Renal pelvis (tissue), 4 donors: Measurements from ENCODE around the gene DNASE2B. TPM values are rescaled to one million over a fixed set of nuclear protein-coding genes. Genes with fewer than 3 reads are reported as not detected.
"Not testable (repeated sequence)": the region's sequence is repeated elsewhere in the genome, so short reads cannot be mapped to it uniquely, and the experiment has no call there.

ENCODE experiments used
- DNase-seq: peaks from one replicate; pipeline ENCODE4 v3.0.0-alpha.2; 2013
- polyA plus RNA-seq, 3 donors: library from polyadenylated mRNA; unstranded; fragments of 120-200 nt; gene quantifications; one replicate each; pipeline ENCODE4 v1.2.1, GENCODE V29; 2013; ENCODE audit not compliant: insufficient read length in 3 of 3

The DNASE2B gene
- polyA plus RNA-seq, 3 donors: 0.09 TPM; not detected in 2

- no peak for DNase-seq
Observed at GRCh38 chr1:84410328-84411095, 12.2 kb downstream of the DNASE2B start.

- DNase-seq: no peak
Observed at GRCh38 chr1:84412316-84412942, 14.1 kb downstream of the DNASE2B start.

DNA sequence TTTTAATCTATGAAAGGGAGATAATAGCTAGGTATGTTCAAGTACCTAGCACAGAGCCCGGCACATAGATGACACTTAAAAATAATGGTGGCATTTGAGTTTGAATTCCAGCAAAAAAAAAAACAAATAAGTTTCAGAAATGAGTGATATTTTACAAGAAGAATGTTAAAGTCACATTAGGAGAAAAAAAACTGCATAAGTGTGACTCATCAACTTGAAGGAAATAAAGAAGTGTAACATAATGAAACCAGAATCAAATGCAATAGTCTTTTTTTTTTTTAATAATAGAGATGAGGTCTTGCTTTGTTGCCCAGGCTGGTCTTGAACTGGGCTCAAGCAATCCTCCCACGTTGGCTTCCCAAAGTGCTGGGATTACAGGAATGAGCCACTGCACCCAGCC is 17.1 kb downstream of the DNASE2B start:
- no peak for DNase-seq

- no peak for DNase-seq
Observed at GRCh38 chr1:84422909-84423308, 24.6 kb downstream of the DNASE2B start.

GRCh38 chr1:84424513-84425149 is 26.3 kb downstream of the DNASE2B start:
- no peak for DNase-seq

DNA sequence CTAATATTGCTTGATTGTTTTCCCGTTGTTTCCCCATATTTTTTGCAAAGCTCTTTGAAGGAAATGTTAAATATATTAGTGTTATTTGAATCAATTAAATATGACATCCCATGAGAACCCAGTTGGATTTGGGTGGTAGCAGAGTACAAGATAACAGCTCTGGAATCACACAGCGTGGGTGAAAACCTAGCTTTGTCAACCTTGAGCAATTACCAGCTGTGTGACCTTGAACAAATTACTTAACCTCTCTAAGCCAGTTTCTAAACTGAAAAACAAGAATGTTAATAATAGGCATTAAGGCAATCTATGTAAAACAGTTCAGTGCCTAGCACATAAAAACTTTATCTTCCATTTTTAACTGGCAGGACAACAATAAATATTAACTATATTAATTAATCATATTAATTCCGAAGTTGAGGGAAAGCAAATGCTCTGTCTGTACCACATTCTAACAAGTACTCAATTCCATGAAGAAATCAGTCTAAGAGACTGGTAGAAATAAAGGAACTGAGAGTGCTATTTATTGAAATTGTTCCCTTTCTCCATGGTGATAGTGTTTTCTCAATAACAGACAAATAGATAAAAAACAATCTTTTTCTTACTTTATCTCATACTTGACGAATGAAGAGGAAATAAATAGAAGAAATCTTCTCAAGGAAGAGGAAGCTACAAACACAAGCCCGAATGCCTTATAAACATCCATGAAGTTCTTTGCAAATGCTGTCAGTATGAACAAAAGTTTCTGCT is 27.0 kb downstream of the DNASE2B start:
- no peak for DNase-seq

DNA sequence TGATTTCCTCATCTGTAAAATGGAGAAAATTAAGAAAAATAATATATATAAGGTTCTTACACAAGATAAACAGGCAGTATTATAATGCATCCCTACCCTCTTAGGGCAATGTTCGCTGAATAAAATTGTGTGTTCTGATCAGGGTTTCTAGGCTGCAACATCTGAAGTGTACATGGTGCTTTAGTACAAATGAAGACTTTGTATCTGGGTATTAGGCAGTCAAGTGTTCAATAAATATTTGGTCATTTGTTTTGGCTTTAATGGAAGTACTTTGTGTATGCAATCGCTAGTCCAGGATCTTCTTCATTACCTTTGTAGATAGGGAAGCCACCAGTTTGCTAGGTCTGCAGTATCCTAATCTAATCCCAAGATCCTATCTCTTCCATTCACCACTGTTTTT is 28.1 kb downstream of the DNASE2B start:
- no peak for DNase-seq

DNA sequence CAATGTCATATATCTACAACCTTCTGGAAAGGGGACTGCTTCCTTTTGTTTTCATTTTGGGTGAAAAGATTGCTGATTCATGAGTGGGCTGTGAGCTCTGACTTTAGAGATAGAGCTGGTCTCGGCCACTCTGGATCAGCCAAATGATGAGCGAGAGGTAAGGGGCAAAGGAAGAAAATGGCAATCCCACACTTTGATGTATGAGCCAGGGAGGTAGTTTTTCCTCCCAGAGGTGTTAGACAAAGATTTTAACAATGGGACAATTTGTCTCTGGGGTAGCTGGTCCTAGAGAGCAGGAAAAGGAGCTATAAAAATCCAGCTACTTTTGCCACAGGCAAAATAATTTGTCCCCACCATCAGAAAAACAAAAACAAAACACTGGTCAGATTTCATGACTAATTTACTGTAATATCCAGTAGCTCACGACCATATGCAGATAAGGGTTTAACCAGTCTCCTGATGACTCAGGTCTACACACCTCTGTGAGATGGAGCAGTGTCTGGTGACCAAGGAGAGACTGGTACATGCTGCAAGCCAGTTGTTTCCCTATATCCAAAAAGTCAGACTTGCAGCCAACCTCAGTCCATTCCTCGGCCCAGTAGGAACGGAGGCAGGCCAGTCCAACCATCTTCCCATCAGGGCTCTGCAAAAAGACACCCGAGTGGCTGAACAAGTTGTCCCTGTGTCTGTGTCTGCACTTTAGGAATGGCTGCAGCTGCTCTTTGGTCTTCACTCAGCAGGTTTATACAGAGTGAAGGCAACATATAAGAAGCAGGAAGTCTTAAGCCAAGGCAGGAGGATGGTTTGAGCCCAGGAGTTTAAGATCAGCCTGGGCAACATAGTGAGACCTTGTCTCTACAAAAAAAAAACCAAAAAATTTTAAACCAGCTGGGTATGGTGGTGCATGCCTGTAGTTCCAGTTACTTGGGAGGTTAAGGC is 29.2 kb downstream of the DNASE2B start:
- DNase-seq: no peak

DNA sequence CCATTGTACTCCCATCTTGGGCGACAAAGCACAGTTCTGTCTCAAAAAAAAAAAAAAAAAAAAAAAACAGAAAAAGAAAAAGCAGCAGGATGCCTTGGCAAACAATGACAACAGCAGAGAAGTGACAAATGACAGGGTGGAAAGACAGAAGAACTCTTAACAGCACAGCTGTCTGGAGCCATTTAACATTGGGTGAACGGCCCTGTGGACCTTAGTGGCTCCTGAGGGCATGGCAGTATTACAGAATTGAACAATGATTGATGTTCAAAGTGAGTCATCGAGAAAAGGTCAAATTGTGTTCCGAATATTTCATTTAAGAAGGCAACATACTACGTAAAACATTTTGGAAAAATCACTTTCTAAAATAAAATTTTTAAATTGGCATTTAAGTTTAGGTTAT is 30.0 kb downstream of the DNASE2B start:
- DNase-seq: no peak

DNA sequence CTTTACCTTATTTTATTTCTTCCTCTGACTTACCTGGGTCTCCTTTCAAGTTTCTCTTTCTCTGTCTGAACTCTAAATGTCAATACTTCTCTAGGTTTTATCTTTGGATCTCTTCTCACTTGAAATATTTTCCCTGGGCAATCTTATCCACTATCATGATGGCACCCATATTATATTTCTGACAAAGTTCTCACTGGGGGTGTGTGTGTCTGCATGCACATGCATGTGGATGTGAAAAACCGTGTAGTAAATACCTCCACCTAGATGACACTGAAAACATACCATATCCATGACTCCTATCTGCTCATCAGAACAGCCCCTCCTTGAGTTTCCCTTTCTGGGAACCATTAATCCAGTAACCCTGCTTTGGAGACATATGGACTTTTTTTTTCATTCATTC is 30.9 kb downstream of the DNASE2B start:
- no peak for DNase-seq

DNA sequence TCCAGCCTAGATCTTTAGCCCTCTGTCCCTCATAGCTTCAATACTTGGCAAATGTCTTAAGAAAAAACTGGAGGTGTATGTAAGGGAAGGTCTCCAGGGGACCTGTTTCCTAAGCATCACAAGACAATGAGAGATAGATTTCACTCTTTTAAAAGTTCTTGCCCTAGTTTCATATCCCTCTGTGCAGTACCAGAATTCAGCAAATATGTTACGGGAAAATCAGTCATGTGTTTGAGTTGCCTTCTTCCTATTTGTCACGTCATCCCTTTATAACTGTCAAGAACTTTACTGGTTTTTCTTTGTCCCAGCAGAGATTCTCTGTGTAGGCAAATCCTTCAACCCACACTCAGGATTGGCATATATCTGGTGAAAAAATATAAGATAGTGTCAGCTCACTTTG is 32.3 kb downstream of the DNASE2B start:
- DNase-seq: no peak

GRCh38 chr1:84433258-84434080 is 35.2 kb downstream of the DNASE2B start:
- peak; percentile 69 for DNase-seq

DNA sequence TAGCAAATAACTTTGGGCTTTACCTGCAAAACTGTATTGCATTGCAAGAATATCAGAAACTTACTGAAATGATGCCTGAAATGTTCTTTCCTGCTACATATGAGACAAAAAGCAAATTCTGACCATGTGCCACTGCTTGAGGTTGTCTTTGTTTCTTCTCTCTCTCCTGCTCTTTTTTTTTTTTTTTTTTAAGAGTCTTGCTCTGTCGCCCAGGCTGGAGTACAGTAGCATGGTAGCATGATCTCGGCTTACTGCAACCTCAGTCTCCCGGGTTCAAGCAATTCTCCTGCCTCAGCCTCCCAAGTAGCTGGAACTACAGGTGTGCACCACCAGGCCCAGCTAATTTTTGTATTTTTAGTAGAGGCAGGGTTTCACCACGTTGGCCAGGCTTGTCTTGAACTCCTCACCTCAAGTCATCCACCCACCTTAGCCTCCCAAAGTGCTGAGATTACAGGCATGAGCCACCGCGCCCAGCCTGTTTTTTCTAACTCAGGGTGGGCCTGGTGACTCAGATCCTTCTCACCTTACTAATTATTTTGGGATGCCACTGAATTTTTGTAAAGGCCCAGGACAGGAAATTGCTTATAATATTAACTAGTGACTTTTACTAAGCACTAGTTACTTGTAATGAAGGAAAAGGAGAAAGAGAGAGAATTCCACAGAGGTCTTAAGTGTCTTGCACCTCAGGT is 35.9 kb downstream of the DNASE2B start:
- no peak for DNase-seq

DNA sequence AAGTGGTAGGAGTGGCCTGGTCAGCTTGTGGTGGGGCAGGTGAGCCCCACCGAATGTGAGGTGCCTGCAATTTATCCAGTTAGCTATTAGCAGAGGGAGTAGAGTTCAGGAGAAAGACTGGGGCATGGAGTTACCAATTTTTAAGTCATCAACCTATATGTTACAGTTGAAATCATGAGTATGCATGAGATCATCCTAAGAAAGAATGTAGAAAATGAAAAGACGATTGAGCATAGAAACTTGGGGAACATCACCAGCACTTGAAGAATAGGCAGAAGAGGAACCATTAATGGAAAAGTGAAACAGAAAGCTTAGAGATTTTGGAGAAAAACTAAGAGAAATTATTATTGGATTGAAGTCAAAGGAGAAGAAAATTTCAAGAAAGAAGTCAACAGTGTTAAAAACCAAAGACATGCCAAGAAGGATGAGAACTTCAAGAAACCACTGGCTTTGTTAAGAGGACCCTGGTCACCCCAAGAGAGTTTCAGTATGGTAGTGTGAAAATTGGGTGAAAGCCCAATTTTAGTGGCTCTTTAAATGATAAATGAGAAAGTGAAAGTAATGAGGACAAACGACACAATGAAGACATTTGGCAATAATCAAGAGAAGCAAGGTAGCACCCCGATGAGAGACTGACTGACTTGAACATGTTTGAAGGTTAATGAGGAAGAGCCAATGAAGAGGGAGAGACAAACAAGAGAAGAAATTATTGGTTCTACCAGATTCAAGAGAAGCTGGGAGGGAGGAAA is 36.7 kb downstream of the DNASE2B start:
- no peak for DNase-seq

DNA sequence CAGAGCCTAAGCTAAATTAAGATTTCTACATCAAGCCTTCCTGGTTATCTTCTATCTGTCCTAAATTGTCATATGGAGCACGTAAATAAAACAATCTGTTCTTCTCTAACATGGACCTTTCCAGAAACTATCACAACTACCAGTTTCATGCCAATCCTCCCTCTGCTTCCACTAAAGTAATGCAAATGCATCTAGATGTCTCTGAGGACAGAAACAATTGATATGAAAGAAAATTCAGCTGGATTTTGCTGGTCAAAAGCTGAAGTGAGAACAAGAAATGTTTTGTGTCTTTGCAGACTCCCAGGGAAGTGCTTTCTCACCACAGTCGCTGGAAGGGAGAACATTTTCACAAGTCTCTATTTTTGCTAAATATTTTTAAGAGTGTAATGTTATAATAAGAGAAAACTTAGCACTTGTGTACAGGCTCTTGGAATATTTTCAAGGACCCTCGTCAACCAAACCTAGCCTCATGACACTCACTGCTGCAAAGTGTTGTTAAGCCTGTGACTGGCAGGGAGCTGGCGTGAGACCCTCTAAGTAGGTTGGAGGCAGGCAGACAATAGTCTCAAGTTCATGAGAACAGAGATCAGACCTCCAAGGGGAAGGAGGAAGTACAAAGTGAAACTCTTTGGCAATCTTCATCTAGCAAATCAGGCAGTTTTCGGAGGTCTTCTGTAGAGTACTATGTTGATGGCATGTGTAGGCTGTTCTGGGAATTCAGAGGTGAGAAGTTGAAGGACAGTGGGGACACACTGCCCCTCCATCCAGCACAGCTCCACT is 38.8 kb downstream of the DNASE2B start:
- no peak for DNase-seq

GRCh38 chr1:84442256-84442655 is 44.0 kb downstream of the DNASE2B start:
- peak; percentile 39 for DNase-seq

- not testable (repeated sequence) for DNase-seq
Observed at GRCh38 chr1:84442747-84443646, 44.7 kb downstream of the DNASE2B start.
